Measurements from ENCODE around the gene INSL3. TPM values are rescaled to one million over a fixed set of nuclear protein-coding genes. Genes with fewer than 3 reads are reported as not detected.

The INSL3 gene, protein sequence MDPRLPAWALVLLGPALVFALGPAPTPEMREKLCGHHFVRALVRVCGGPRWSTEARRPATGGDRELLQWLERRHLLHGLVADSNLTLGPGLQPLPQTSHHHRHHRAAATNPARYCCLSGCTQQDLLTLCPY
- total RNA-seq: 11.8 and 13.9 TPM in 2 replicates

DNA sequence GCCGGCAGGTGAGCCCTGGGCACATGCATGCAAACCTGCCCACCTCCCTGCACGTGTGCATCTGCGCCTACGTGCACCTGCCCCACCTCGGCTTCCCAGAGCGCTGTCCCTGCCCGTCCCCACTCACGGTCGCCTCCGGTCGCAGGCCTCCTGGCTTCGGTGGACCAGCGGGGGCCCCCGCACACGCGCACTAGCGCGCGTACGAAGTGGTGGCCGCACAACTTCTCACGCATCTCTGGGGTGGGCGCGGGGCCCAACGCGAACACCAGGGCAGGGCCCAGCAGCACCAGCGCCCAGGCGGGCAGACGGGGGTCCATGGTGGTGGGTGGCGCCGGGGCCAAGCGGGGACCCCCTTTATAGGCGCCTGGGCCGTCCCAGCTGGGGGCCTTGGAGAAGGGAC is at the start of gene INSL3:
Gene INSL3 (minus strand): TSS at position 330 of the 400 bp plus-strand sequence. CDS start 13 bp downstream, at position 317.
- intact Hi-C loops (cut with micrococcal nuclease): no loop called here

DNA sequence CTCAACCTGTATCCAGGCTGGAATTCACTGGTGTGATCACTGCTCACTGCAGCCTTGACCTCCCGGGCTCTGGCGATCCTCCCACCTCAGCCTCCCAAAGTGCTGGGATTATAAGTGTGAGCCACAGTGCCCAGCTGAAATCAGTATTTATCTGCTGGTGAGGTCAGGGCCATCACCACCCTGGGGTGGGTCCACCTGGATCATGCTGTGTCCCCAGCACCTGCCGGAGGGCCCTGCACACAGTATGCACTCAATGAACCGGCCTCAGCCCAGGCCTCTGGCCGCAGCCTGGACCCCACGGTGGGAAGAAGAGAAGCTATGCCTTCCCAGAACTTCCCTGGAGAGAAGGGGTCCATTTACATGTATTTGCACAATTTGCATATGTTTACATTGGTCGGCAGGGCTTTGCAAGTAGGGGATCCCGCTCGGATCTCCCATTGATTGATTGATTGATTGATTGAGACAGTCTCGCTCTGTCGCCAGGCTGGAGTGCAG is 47.8 kb upstream of the INSL3 start:
- intact Hi-C loops (cut with micrococcal nuclease): no loop called here

DNA sequence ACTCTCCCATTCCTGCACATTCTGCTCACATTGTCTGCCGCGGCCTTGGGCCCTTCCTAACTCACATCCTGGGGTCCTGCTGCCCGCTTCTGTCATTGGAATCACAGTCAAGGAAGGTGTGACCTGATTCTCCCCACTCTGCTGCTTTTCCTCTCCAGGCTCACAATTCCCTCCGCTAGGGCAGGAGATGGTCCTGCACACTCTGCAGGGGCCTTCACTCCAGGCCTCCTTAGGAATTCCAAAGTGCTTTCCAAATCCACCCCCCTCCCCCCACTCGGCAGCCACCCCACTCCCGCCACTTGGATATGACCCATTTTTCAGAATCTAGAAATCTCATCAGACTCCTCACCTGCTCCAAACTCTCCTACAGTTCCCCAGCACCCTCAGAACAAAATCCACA is 47.4 kb upstream of the INSL3 start:
- intact Hi-C loops (cut with micrococcal nuclease): no loop called here

DNA sequence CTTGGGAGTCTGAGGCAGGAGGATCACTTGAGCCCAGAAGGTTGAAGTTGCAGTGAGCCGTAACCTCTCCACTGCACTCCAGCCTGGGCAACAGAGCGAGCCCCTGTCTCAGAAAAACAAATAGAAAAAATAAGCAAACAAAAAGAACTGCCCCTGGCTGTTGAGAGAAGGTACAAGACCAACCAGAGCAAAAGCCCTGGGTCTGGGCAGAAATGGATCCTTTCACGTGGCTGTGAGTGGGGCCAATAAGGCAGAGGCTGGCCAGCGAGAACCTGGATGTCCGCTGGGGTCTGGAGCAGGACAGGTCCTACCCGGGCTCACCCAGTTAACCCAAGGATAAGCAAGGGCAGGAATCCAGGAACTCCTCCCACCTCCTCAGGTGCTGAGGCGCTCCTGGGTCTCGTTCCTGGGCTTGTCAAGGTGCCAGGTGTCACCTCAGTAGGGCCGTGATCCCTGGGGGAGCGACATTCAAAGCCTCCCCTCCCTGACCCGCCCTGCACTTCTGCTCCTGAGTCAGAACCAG is 45.7 kb upstream of the INSL3 start:
- intact Hi-C loops (cut with micrococcal nuclease): no loop called here

DNA sequence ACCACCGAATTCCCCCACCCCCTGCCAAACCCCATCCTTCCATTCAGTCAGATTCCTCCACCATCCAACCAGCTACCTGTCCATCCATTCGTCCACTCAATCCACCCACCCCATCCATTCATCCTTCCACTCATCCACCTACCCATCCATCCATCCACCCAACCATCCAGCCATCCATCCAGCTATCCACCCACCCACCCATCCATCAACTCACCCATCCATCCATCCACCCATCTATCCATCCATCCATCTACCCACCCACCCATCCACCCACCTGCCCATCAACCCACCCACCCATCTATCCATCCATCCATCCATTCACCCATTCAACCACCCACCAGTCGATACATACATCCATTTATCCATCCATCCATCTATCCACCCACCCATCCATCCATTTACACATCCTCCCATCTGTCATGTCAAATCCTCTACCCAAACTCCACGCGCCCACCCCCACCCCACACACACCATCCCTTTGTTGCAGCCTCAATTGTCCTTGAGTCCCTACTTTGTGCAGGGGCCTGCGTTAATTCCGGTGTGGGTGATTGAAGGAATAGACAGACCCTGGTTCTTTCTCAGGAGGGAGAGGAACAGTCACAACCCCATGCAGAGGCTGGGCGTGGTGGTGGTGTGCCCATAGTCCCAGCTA is 45.1 kb upstream of the INSL3 start:
- intact Hi-C loops (cut with micrococcal nuclease): no loop called here

DNA sequence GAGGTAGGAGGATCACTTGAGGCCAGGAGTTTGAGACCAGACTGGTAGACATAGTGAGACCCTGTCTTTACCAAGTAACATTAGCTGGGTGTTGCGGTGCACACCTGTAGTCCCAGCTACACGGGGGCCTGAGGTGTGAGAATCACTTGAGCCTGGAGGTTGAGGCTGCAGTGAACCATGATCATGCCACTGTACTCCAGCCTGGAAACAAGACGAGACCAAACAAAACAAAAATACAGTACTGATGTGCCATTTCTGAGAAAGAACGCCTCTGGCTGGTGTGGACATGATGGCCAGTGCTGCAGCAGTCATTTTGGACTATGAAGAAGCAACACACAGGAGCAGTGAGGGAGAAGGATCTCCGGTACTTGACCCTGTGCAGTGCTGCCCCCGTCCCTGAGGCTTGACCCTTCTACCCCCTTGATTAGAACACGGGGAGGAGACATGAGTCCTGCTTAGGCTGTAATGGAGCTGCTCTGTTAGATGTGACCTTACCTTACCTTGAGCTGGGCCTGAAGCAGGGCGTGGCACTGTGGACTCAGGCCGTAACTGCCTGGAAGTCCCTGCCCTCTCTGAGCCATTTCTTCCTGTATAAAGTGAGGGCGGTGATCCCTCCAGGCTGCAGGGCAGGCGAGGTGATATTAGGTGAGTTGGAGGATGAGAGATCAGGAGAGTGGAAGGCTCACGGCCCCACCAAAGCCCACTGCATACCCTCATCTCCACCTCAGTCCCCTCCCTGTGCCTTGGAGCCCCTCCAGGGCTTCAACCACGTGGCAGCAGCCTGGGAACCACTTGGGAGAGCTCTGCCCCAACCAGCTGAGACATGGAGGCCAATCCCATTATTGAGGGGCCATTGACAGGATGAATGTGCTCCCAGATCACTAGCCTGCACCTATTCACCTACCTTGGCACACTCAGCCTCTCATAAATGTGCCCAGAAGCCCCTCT is 44.3 kb upstream of the INSL3 start:
- intact Hi-C loops (cut with micrococcal nuclease): no loop called here

DNA sequence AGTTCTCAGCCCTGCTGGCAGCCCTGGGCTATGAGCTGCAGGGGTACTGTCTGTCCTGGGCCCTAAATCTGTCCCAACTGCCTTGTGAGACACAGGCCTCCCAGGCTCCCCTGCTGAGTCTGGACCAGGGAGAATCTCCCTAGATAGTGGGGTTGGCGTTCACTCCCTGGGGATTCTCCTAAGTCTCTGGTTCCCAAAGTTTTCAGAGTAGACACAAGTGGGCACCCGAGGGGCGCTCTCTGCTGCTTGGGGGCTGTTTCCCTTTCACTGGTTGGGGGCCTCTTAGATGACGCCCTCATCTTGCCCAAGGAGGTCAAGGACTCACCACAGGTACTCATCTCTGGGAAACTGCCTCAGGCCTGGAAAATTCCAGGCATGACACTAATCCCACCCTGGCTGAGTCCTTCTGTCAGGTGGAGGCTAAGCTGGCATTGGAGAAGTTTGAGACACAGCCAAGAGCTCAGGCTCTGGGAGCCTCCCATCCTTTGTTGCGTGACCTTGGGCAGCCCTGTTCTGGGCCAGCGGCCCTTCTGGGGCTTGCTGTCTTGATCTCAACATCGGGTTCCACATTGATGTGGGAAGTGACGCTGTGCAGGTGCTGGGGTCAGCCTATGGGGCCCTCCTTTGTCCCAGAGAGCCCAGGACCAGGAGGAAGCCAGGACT is 42.3 kb upstream of the INSL3 start:
- intact Hi-C loops (cut with micrococcal nuclease): no loop called here

DNA sequence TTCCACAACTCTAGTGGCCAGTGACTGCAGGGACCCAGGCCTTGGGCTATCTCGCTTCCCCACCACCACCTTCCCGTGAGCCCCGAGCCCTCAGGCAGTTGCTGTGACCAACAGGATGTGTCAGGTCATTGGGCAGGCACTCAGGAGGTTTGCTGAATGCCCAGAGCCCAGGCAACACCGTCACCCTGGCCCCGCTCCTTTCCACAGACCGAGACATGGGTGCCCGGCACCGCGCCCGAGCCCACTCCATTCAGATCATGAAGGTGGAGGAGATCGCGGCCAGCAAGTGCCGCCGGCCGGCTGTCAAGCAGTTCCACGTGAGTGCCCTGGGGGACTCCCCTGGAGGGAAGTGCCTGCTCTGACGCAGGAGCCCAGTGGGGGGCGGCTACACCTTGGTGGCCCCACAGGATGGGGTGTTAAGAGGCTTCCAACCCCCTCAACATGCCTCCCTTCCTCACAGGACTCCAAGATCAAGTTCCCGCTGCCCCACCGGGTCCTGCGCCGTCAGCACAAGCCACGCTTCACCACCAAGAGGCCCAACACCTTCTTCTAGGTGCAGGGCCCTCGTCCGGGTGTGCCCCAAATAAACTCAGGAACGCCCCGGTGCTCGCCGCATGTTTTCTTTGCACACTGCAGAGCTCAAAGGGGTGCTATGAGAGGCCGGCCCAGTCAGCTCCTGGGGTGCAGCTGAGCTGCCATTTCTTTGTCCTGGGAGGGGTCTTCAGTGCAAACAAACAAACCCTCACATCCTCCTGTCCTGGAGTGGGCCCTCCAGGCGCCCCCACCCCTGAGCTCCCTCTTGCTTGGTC is 41.6 kb upstream of the INSL3 start:
- intact Hi-C loops (cut with micrococcal nuclease): no loop called here

DNA sequence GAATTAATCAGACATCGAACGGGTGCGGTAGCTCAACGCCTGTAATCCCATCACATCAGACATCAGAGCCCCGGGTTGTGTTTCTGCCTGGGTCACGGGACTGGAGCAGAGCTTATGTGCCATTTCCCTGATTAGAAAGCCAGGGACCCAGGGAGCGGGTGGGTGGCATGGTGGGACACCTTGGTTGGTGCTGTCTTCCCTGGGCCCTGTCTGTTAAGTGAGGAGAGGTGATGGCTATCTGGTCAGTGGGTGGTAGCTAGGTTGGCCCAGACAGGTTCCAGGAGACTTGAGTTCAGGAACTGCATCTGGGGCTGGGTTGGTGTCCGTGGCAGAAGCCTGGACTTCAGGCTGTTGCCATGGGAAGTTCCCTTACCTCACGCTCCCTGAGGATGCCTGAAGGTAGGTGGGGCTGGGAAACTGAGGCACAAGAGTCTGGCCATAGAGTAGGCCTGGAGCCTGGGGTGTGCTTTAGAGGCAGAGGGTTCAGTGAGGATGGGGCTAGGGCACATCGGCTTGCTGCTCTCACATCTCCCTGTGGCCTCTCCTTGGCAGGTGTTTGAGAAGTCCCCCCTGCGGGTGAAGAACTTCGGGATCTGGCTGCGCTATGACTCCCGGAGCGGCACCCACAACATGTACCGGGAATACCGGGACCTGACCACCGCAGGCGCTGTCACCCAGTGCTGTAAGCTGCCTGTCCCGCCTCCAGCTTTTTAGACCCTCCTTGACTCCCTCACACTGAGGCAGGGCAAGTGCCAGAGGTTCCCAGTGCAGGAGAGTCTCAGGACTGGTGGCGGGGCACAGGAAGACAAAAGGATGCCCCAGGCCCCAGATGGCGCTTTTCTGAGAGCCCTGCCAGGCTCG is 40.5 kb upstream of the INSL3 start:
- intact Hi-C loops (cut with micrococcal nuclease): no loop called here

DNA sequence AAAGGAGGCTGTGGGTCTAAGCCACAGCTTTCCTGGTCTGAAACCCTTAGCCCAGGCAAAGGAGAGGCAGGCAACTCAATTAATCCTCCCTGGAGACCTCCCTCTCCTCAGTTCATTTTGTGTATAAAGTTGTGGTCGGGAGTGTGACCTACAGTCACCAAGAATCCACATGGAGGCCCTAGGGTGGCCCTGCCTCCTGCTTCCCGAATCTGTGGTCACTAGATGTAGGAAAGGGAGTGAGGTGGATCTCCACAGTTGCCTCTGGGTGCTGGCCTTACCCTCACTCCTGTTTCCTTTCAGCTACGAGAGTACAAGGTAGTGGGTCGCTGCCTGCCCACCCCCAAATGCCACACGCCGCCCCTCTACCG is 39.7 kb upstream of the INSL3 start:
- intact Hi-C loops (cut with micrococcal nuclease): no loop called here

DNA sequence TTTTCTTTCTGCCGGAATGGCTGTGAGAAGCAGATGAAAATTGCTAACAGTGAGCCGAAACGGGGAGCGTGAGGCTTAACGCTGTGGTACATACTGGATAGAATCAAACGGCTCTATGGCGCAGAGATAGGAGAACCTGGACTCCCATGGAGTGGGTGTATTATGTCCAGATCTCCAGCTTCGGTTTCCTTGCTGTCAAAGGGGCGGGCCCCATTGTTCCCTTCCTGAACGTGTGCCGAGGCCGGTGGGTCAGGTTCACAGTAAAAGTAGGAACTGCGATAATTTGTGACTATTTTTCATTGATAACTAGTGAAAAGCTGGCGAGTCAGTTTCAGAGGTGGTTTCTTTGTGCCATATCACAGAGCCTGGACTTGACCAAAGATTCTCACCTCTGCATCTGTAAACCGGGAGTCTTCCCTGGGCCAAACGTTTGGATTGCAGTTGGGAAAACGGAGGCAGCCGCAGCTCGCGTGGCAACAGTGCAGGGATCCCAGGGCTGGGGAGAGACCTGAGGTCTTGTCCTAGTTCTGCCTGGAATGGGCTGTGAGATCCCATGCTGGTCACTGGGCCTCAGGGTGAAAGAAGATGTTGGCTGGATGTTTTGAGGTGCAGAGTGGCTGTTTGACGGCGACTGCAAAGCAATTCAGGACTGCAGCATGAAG is 39.1 kb upstream of the INSL3 start:
- intact Hi-C loops (cut with micrococcal nuclease): no loop called here

DNA sequence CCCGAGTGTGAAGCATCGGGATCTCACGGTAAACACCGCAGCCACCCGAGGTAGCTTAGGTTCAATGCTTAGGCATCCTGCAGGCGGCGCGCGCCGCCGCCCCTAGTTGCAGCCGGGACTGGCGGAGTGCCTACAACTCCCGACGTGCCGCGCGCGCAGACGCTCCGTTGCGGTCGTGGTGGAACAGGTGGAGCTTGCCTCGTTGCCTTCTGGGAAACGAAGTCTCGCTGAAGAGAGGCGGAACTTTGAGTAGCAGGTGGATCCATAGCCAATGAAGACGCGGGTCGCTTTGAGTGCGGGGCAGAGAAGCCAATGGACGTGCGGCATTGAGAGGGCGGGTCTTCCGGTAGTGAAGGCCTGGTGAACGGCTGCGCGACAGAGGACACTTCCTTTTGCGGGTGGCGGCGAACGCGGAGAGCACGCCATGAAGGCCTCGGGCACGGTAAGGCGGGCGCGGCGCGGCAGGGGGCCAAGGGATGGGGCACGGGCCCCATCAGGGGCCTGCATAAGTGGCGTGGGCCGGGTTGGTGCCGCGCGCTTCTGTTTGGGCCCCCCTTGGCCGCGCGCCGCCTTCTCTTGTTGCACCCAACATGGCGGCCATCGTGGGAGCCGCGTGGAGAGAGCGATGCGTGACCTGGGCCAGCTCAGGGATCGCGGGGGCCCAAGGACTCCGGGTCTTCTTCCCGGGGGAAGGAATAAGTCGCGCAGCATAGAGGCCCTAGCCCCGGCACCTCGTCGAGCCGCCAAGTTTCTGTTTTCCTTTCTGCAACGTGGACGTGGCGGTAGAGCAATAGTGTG is 38.4 kb upstream of the INSL3 start, which contains the start of gene RPL18A:
Gene RPL18A (plus strand): TSS at position 378 of the 798 bp plus-strand sequence. CDS start 47 bp downstream, at position 425.
- intact Hi-C loops (cut with micrococcal nuclease): loop anchor here (1.0 to 10.0 kb wide), 8 partner anchors 9 to 525 kb away; partner anchors contain the start of genes ANO8, GTPBP3, PIK3R2 and SLC27A1

DNA sequence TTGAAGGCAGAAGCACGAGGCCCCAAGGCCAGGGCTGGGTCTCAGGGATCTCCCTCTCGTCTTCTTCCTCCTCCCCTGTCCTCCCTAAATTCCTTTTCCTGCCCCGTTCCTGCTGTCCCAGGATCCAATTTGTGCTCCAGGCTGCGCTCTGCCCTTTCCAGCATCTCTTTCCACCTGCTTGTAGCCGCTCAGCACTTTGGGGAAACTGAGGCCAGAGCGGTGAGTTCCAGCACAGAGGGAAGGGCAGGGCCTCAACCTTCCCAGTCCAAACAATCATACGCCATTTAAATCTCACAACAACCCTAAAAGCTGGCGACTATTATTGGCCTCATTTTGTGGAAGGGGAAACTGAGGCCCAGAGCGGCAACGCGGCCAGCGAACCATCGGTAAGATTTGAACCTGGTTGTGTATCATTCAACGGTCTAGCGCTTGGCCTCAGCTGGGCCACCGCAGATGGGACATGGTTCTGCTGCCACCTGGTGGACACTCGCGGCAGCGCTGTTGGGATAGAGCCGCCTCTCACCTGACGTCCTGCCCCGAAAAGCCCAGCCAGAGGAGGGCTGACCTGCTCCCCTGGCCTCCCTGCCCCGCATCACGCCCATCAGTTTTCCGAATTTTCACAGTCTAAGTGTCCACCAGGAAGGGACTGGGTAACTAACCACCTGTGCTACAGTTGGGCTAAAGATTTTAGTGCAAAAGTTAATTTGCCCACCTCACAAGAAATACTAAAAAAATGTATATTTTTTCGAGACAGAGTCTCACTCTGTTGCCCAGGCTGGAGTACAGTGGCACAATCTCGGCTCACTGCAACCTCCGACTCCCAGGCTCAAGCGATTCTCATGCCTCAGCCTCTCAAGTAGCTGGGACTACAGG is 34.2 kb upstream of the INSL3 start:
- intact Hi-C loops (cut with micrococcal nuclease): loop anchor here (1.0 to 10.0 kb wide), 11 partner anchors 13 to 521 kb away; partner anchors contain the start of genes ANO8, COLGALT1, GTPBP3 and PIK3R2

DNA sequence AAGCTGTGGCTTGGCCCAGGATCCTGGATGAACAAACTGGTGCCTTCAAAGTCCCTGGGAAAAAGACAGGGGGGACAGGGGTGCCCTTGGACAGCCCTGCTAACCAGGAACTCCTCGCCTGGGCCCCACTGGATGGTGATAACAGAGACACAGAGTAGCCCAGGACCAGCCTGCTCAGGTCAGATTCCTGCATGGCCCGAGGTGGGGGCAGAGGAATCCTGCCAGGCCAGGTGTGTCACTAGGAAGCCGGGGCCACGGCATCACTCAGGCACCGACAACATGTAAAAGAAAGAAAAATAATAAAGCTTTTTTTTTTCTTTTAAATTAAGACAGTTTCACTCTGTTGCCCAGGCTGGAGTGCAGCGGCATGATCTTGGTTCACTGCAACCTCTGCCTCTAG is 32.7 kb upstream of the INSL3 start:
- intact Hi-C loops (cut with micrococcal nuclease): loop anchor here (10.0 kb wide), 2 partner anchors 301 to 519 kb away; partner anchors contain the start of genes ANO8, GTPBP3 and PIK3R2

DNA sequence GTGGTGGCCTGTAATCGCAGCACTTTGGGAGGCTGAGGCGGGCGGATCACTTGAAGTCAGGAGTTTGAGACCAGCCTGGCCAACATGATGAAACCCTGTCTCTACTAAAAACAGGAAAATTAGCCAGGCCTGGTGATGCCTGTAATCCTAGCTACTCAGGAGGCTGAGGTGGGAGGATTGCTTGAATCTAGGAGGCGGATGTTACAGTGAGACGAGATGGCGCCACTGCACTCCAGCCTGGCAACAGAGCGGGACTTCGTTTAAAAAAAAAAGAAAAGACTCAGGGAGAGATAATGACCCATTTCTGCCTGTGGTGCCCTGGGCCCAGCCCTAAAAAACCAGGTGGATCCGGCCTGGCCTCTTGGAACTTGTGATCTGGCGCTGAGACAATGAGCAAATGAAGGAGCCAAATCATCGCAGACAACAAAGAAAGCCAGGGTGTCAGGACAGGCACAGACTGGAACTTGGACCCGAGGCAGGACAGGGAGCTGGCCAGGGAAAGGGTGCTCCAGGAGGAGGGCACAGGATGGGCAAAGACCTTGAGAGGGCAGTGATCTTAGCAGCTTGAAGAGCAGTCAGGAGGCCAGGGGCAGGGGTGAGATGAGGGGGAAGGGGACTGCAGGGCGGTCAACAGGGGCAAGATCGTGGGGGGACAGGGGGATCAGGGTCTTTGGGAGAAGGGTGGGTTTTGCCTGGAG is 27.4 kb upstream of the INSL3 start:
- intact Hi-C loops (cut with micrococcal nuclease): loop anchor here (2.0 kb wide), 1 partner anchor 152 kb away; no protein-coding TSS in a partner anchor

Data from T-helper 1 cell treated with Interleukin-12 subunit alpha and Interleukin-12 subunit beta and Interleukin-4 antibody, amounts not matched to agents 30 ng/mL and 1 ng/mL, for 36 hours (primary cell).